ENCODE measurements around the gene LAMP1. TPM values are rescaled to one million over a fixed set of nuclear protein-coding genes. Genes with fewer than 3 reads are reported as not detected.

LAMP1 gene
- total RNA-seq, 1 donor from 2014 or later, result 210 TPM

- H3K9me3 Mint-ChIP-seq (ENCODE audit: unreplicated experiment), result no peaks in the 10 kb centered on the region
- no peak for TF ChIP-seq CTCF (IDR thresholded peaks at IDR 0.05; ENCODE audit: unreplicated experiment)
- DNase-seq (ENCODE audit: low spot score), result no peak
- no peak overlapping the region for H3K27ac Mint-ChIP-seq (ENCODE audit: unreplicated experiment)
- peaks cover 5% of the 10 kb centered on the region for H3K36me3 Mint-ChIP-seq (ENCODE audit: low read depth, unreplicated experiment)
- peaks cover 5% of the 10 kb centered on the region for H3K4me1 Mint-ChIP-seq (ENCODE audit: unreplicated experiment)
- H3K4me3 Mint-ChIP-seq (ENCODE audit: unreplicated experiment), result no peak overlapping the region
- H3K27me3 Mint-ChIP-seq (ENCODE audit: unreplicated experiment), result no peaks in the 10 kb centered on the region
These were observed 23.0 kb upstream of the LAMP1 start for GRCh38 chr13:113273851-113274590.

GRCh38 chr13:113274721-113275120 is 22.3 kb upstream of the LAMP1 start:
- TF ChIP-seq CTCF (IDR thresholded peaks at IDR 0.05; ENCODE audit: unreplicated experiment), result no peak

GRCh38 chr13:113275387-113275786 is 21.7 kb upstream of the LAMP1 start:
- no peak overlapping the region for H3K4me3 Mint-ChIP-seq (ENCODE audit: unreplicated experiment)

More at GRCh38 chr13:113274721-113275120, 22.3 kb upstream of the LAMP1 start:
- Mint-ChIP-seq H3K9me3 (ENCODE audit: unreplicated experiment) (no peaks in the 10 kb centered on the region), H3K27ac (ENCODE audit: unreplicated experiment) (peak overlapping the region; percentile 26), H3K36me3 (ENCODE audit: low read depth, unreplicated experiment) (peaks cover 5% of the 10 kb centered on the region), H3K4me3 (ENCODE audit: unreplicated experiment) (no peak overlapping the region), H3K4me1 (ENCODE audit: unreplicated experiment) (peaks cover 5% of the 10 kb centered on the region), H3K27me3 (ENCODE audit: unreplicated experiment) (no peaks in the 10 kb centered on the region)
- no peak for DNase-seq (ENCODE audit: low spot score)

GRCh38 chr13:113280126-113280525 is 16.9 kb upstream of the LAMP1 start:
- H3K4me3 Mint-ChIP-seq (ENCODE audit: unreplicated experiment), result no peak overlapping the region
- no peaks in the 10 kb centered on the region for H3K36me3 Mint-ChIP-seq (ENCODE audit: low read depth, unreplicated experiment)
- TF ChIP-seq CTCF (IDR thresholded peaks at IDR 0.05; ENCODE audit: unreplicated experiment), result no peak
- no peak overlapping the region for H3K27ac Mint-ChIP-seq (ENCODE audit: unreplicated experiment)
- H3K9me3 Mint-ChIP-seq (ENCODE audit: unreplicated experiment), result no peaks in the 10 kb centered on the region
- no peak for DNase-seq (ENCODE audit: low spot score)
- no peaks in the 10 kb centered on the region for H3K27me3 Mint-ChIP-seq (ENCODE audit: unreplicated experiment)
- H3K4me1 Mint-ChIP-seq (ENCODE audit: unreplicated experiment), result peaks cover 3% of the 10 kb centered on the region

More at GRCh38 chr13:113275387-113275786, 21.7 kb upstream of the LAMP1 start:
- H3K9me3 Mint-ChIP-seq (ENCODE audit: unreplicated experiment), result no peaks in the 10 kb centered on the region
- H3K27me3 Mint-ChIP-seq (ENCODE audit: unreplicated experiment), result no peaks in the 10 kb centered on the region
- H3K36me3 Mint-ChIP-seq (ENCODE audit: low read depth, unreplicated experiment), result peaks cover 5% of the 10 kb centered on the region
- H3K4me1 Mint-ChIP-seq (ENCODE audit: unreplicated experiment), result peaks cover 5% of the 10 kb centered on the region
- DNase-seq (ENCODE audit: low spot score), result peak; percentile 55
- TF ChIP-seq CTCF (IDR thresholded peaks at IDR 0.05; ENCODE audit: unreplicated experiment), result peak; percentile 45
- no peak overlapping the region for H3K27ac Mint-ChIP-seq (ENCODE audit: unreplicated experiment)

- H3K27me3 Mint-ChIP-seq (ENCODE audit: unreplicated experiment), result no peaks in the 10 kb centered on the region
- H3K4me3 Mint-ChIP-seq (ENCODE audit: unreplicated experiment), result no peak overlapping the region
- no peak overlapping the region for H3K27ac Mint-ChIP-seq (ENCODE audit: unreplicated experiment)
- no peaks in the 10 kb centered on the region for H3K36me3 Mint-ChIP-seq (ENCODE audit: low read depth, unreplicated experiment)
- H3K9me3 Mint-ChIP-seq (ENCODE audit: unreplicated experiment), result no peaks in the 10 kb centered on the region
- TF ChIP-seq CTCF (IDR thresholded peaks at IDR 0.05; ENCODE audit: unreplicated experiment), result no peak
- no peaks in the 10 kb centered on the region for H3K4me1 Mint-ChIP-seq (ENCODE audit: unreplicated experiment)
- no peak for DNase-seq (ENCODE audit: low spot score)
These were observed 13.1 kb upstream of the LAMP1 start for GRCh38 chr13:113283904-113284303.

All from endothelial cell (in vitro differentiated cells).